Esophagus muscularis mucosa (tissue), 4 donors: Measurements from ENCODE around the gene AKAP13. TPM values are rescaled to one million over a fixed set of nuclear protein-coding genes. Genes with fewer than 3 reads are reported as not detected.

Experiments
- DNase-seq: peaks from one replicate; pipeline ENCODE4 v3.0.0-alpha.2; 2017; ENCODE audit errors: extremely low spot score
- H3K27ac ChIP-seq, 4 donors: fragments of 200-600 bp; sonication (generic); replicated peaks in 1 of 4; 1 replicate in 3 of 4; 2 replicates in 1 of 4; pipeline ENCODE4 v1.5.1; 2016 to 2019; ENCODE audit warnings: mild to moderate bottlenecking in 1 of 4
- H3K27me3 ChIP-seq, 4 donors: fragments of 200-600 bp; sonication (generic); one replicate each; pipeline versions ENCODE4 v1.5.1 to v1.6.0; 2016 to 2019
- H3K36me3 ChIP-seq, 4 donors: fragments of 200-600 bp; sonication (generic); one replicate each; pipeline ENCODE4 v1.5.1; 2016 to 2019
- H3K4me1 ChIP-seq, 4 donors: fragments of 200-600 bp; sonication (generic); one replicate each; pipeline ENCODE4 v1.5.1; 2016 to 2019
- H3K4me3 ChIP-seq, 4 donors: fragments of 200-600 bp; sonication (generic); 1 replicate in 2 of 4; 2 replicates in 2 of 4; pipeline ENCODE4 v1.5.1; 2016 to 2019; ENCODE audit warnings: mild to moderate bottlenecking in 4 of 4, moderate library complexity in 1 of 4
- H3K9me3 ChIP-seq, 4 donors: fragments of 200-600 bp; sonication (generic); 1 replicate in 3 of 4; 2 replicates in 1 of 4; pipeline ENCODE4 v1.5.1; 2016 to 2019
- EP300 ChIP-seq: sonication (generic); formaldehyde crosslinking; IDR thresholded peaks from one replicate; pipeline ENCODE4 v1.6.1; 2017; ENCODE audit warnings: antibody characterized with exemption
- POLR2A ChIP-seq: fragments of 450-650 bp; IDR thresholded peaks from one replicate; pipeline ENCODE4 v1.6.1; 2017; ENCODE audit warnings: antibody characterized with exemption, moderate library complexity, mild to moderate bottlenecking, low read depth
- POLR2AphosphoS5 ChIP-seq, 2 donors: sonication (generic); formaldehyde crosslinking; IDR thresholded peaks; one replicate each; pipeline ENCODE4 v1.6.1; 2017; ENCODE audit warnings: antibody characterized with exemption in 2 of 2
- WGBS: methylation state at CpG from one replicate; pipeline ENCODE4 v1.1.5; 2018; 5-methylcytosine and 5-hydroxymethylcytosine counted together
- intact Hi-C: fragments of 100-400 bp; cut with DNase I; formaldehyde crosslinking; loops from one replicate; pipeline ENCODE4 v1.15.1; 2023
- total RNA-seq, 4 donors: library from RNA; depleted of rRNA; stranded (reverse); fragments of >200 nt; gene quantifications; one replicate each; pipeline versions ENCODE4 v1.1.0 to v1.2.1, GENCODE V29; 2016
- TF ChIP-seq, protein P1 (sequence below), 3 experiments: fragments of 200-600 bp in 2 of 3; fragments of 450-650 bp in 1 of 3; sonication (generic) in 2 of 3; IDR thresholded peaks; one replicate each; pipeline ENCODE4 v1.5.1; 2017 to 2019; ENCODE audit warnings: antibody characterized with exemption in 3 of 3, mild to moderate bottlenecking in 2 of 3, moderate library complexity in 1 of 3

Gene AKAP13
- total RNA-seq, 4 donors from 2014 or later, result 232 to 323 (median 284) TPM

DNA sequence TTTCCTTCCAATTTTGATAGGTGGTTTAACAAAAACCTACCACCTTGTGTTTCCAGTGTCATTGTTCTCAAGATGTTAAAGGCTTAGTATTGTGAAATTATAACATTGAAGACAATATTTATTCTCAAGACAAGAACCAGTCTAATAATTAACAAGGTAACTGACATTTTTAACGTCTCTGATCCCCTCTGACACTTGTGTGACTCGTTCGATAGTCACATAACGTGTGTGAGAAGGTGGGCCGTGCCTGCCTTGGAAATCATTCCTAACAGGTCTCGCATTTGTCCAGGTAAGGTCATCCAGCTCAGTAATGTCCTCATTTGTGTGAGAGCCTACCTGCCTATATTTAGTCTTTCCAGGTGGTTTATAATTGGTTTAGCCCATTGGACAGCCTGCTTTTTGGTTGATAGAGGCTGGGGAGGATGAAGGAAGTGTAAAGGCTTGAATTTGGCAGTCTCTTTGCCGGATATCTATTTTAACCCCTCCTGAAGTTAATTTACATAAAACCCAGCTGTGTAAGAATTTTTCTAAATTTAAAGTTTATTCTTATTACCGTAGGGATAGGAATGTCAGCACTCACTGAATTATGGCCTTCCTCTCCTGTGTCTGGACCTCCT, 94.4 kb downstream of the AKAP13 start:
- H3K27me3 ChIP-seq, result no peaks in the 10 kb centered on the region
- DNase-seq, result no peak
- H3K4me3 ChIP-seq, result no peak overlapping the region
- H3K9me3 ChIP-seq, result no peaks in the 10 kb centered on the region
- WGBS, result 78% methylated on average over 8 of the region's 8 CpGs
- no peak overlapping the region for H3K27ac ChIP-seq
- no peaks in the 10 kb centered on the region for H3K36me3 ChIP-seq
- no peak for TF ChIP-seq EP300
- TF ChIP-seq, protein P1, sequence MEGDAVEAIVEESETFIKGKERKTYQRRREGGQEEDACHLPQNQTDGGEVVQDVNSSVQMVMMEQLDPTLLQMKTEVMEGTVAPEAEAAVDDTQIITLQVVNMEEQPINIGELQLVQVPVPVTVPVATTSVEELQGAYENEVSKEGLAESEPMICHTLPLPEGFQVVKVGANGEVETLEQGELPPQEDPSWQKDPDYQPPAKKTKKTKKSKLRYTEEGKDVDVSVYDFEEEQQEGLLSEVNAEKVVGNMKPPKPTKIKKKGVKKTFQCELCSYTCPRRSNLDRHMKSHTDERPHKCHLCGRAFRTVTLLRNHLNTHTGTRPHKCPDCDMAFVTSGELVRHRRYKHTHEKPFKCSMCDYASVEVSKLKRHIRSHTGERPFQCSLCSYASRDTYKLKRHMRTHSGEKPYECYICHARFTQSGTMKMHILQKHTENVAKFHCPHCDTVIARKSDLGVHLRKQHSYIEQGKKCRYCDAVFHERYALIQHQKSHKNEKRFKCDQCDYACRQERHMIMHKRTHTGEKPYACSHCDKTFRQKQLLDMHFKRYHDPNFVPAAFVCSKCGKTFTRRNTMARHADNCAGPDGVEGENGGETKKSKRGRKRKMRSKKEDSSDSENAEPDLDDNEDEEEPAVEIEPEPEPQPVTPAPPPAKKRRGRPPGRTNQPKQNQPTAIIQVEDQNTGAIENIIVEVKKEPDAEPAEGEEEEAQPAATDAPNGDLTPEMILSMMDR (IDR thresholded peaks at IDR 0.05), result no peak
- no peak for TF ChIP-seq POLR2A
- TF ChIP-seq POLR2AphosphoS5 (IDR thresholded peaks at IDR 0.05), result no peak
- intact Hi-C loops, result no loop called here
- H3K4me1 ChIP-seq, result peaks cover 79 to 96% (median 91%) of the 10 kb centered on the region in 4 donors

DNA sequence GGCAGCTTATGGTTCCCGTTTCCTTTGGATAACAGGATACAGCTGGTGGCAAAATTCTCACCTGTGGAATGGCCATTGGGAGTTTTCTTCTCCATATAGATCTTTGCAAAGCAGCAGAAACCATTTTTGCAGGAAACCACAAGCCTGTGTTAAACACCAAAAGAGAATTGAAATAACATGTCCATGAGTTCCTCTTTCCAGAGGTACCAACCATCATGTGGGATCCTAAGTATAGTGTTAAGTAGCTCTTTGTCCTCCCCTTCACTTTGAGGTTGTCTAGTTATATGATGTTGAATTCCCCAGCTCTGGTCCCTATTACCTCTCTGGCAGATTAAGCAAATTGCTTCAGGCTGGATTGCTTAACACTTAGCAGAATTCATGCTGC, 94.9 kb downstream of the AKAP13 start:
- Histone ChIP-seq H3K4me1 (peaks cover 75 to 96% (median 90%) of the 10 kb centered on the region in 4 donors), H3K27ac (no peak overlapping the region), H3K4me3 (no peak overlapping the region), H3K9me3 (no peaks in the 10 kb centered on the region), H3K27me3 (no peaks in the 10 kb centered on the region), H3K36me3 (no peaks in the 10 kb centered on the region)
- intact Hi-C loops, result no loop called here
- TF ChIP-seq, protein P1 (IDR thresholded peaks at IDR 0.05), result no peak
- TF ChIP-seq POLR2AphosphoS5 (IDR thresholded peaks at IDR 0.05), result peak in 1 of 2 donors; percentile 4
- no peak for DNase-seq
- WGBS, result 64% methylated on average over 1 of the region's 1 CpG

DNA sequence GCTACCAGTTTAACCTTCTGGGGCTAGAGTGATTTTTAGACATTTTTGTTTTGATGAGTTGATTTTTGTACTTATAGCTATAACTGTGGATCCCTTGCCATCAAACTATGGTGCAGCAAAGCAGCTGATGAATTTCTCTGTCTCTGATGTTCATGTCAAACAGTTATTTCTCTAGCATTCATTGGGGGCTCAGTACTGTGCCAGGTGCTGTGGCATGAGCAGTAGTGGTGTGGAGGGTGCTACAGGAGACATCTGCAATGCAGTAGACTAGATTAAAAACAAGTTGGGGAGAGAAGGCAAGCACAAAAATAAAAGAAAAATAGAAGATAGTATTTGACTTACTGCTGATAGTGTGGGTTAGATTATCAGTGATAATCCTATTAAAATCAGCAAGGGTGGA, 95.3 kb downstream of the AKAP13 start:
- no peak overlapping the region for H3K4me3 ChIP-seq
- TF ChIP-seq POLR2A (no peak), EP300 (no peak)
- H3K27ac ChIP-seq, result no peak overlapping the region
- H3K9me3 ChIP-seq, result no peaks in the 10 kb centered on the region
- peaks cover 74 to 95% (median 90%) of the 10 kb centered on the region in 4 donors for H3K4me1 ChIP-seq
- no peak for DNase-seq
- no peaks in the 10 kb centered on the region for H3K36me3 ChIP-seq
- intact Hi-C loops, result no loop called here
- H3K27me3 ChIP-seq, result no peaks in the 10 kb centered on the region

DNA sequence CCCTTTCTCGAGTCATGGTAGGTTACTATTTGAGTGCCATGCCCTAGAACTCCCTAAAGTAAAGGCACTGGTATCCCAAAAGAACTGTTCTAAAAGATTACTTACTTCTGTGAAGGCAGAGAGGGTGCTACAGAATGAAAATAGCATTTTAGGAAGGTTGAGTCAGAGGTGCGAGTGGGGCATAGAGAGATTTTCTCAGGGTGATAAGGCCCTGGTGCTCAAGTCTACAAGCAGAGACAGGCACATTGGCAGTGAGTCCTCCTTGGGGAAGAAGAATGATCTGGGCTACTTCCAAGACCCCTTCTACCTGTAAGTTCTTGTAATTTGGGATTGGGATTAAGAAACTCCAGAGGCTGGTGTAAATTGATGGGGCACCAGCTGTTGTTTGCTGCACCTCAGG, 96.7 kb downstream of the AKAP13 start:
- 79% methylated on average over 2 of the region's 2 CpGs for WGBS
- Histone ChIP-seq H3K27ac (no peak overlapping the region), H3K27me3 (no peaks in the 10 kb centered on the region), H3K9me3 (no peaks in the 10 kb centered on the region), H3K4me3 (no peak overlapping the region), H3K36me3 (no peaks in the 10 kb centered on the region), H3K4me1 (peaks cover 75 to 99% (median 94%) of the 10 kb centered on the region in 4 donors)
- intact Hi-C loops, result no loop called here
- no peak for TF ChIP-seq EP300
- TF ChIP-seq, protein P1 (IDR thresholded peaks at IDR 0.05), result no peak
- no peak for TF ChIP-seq POLR2AphosphoS5 (IDR thresholded peaks at IDR 0.05)
- TF ChIP-seq POLR2A, result no peak
- no peak for DNase-seq

DNA sequence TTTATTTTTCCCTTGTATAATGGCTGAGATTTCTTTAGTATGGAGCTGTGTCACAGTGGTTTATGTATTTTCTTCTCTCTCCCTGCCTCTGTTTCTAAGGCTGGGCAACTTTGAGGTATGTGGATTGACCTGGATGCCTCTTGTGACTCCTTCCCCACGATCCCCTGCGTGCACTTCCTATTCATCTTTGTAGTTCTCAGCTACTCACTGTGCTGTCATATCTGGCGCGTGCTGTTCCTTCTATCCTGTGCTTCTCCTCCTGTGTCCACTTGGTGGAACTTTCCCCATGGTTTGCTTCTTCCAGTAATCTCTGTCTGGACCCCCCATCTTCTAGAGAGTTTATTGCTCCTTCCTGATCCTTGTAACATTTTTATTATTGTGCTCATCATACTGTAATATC, 97.3 kb downstream of the AKAP13 start:
- Histone ChIP-seq H3K27ac (peak overlapping the region in 2 of 4 donors; percentile 1 to 17), H3K4me1 (peaks cover 75 to 99% (median 96%) of the 10 kb centered on the region in 4 donors), H3K9me3 (no peaks in the 10 kb centered on the region), H3K4me3 (no peak overlapping the region), H3K27me3 (no peaks in the 10 kb centered on the region), H3K36me3 (no peaks in the 10 kb centered on the region)
- TF ChIP-seq EP300, result no peak
- TF ChIP-seq, protein P1 (IDR thresholded peaks at IDR 0.05), result peak in 1 of 3 experiments; percentile 39
- TF ChIP-seq POLR2AphosphoS5 (IDR thresholded peaks at IDR 0.05), result peak in 1 of 2 donors; percentile 11
- no peak for DNase-seq
- 64% methylated on average over 4 of the region's 4 CpGs for WGBS
- intact Hi-C loops, result no loop called here
